ENCODE data around the gene RTKN.
A peak's percentile ranks its signal among the peaks of the same experiment; 100 is the strongest.
"Not testable (repeated sequence)": the region's sequence is repeated elsewhere in the genome, so short reads cannot be mapped to it uniquely, and the experiment has no call there.

RTKN gene

GRCh38 chr2:74441690-74442482 is at the start of gene RTKN:
Gene RTKN (minus strand): TSS chr2:74441937. CDS start chr2:74441816, 121 bp downstream.
- DNase-seq: no peak

GRCh38 chr2:74489906-74490305 is 48.2 kb upstream of the RTKN start:
- DNase-seq: no peak

GRCh38 chr2:74488643-74489481 is 47.1 kb upstream of the RTKN start:
- DNase-seq: no peak

GRCh38 chr2:74486141-74486540 is 44.4 kb upstream of the RTKN start:
- no peak for DNase-seq

GRCh38 chr2:74483675-74484164 is 42.0 kb upstream of the RTKN start:
- not testable (repeated sequence) for DNase-seq

- peak; percentile 82 to 97 for DNase-seq
Measured at GRCh38 chr2:74482801-74483674, 41.3 kb upstream of the RTKN start, which contains the start of the genes CCDC142 and TTC31. Gene CCDC142 (minus strand): TSS chr2:74482998. CDS start chr2:74482837, 161 bp downstream. Gene TTC31 (plus strand): TSS chr2:74483081. CDS start chr2:74483096, 15 bp downstream.

GRCh38 chr2:74481961-74482800 is 40.4 kb upstream of the RTKN start:
- peak in 1 of 2 experiments; percentile 72 for DNase-seq

GRCh38 chr2:74481431-74481830 is 39.7 kb upstream of the RTKN start:
- no peak for DNase-seq

- no peak for DNase-seq
Measured at GRCh38 chr2:74474899-74475298, 33.2 kb upstream of the RTKN start.

GRCh38 chr2:74474481-74474880 is 32.7 kb upstream of the RTKN start:
- DNase-seq: no peak

- no peak for DNase-seq
Measured at GRCh38 chr2:74472945-74473258, 31.2 kb upstream of the RTKN start.

GRCh38 chr2:74472086-74472944 is 30.6 kb upstream of the RTKN start, which contains the start of gene MRPL53:
Gene MRPL53 (minus strand): TSS chr2:74472680. CDS start chr2:74472660, 20 bp downstream.
- DNase-seq: peak; percentile 86

- DNase-seq: no peak
Measured at GRCh38 chr2:74471332-74472065, 29.8 kb upstream of the RTKN start.

GRCh38 chr2:74470742-74471141 is 29.0 kb upstream of the RTKN start:
- DNase-seq: not testable (repeated sequence)

- no peak for DNase-seq
Measured at GRCh38 chr2:74464406-74464805, 22.7 kb upstream of the RTKN start.

GRCh38 chr2:74462786-74463105 is 21.0 kb upstream of the RTKN start:
- DNase-seq: no peak

- DNase-seq: no peak
Measured at GRCh38 chr2:74462054-74462785, 20.5 kb upstream of the RTKN start.

- DNase-seq: no peak
Measured at GRCh38 chr2:74461187-74462053, 19.7 kb upstream of the RTKN start.

Data from SW 1271 (cell line).